Activated B cell treated with CpG ODN at 0.5 μM for 24 hours (primary cell): Measurements from ENCODE around the gene SLC38A9. TPM values are rescaled to one million over a fixed set of nuclear protein-coding genes. Genes with fewer than 3 reads are reported as not detected.

Source experiments
- ATAC-seq: fragments of 200-7000 bp; cut with Tn5 transposase; one replicate; pipeline ENCODE4 v1.10.0; 2021; ENCODE audit warnings: low read depth, mild to moderate bottlenecking, moderate library complexity
- CTCF ChIA-PET: fragments of 350-600 bp; sonication (Branson Sonifier 250); formaldehyde crosslinking; loops from one replicate; lab custom pipeline; 2021; ENCODE audit warnings: antibody characterized with exemption; lab: Charles Lee
- POLR2A ChIA-PET: fragments of 350-600 bp; sonication (Branson Sonifier 250); formaldehyde crosslinking; loops from one replicate; lab custom pipeline; 2021; ENCODE audit warnings: antibody characterized with exemption; lab: Charles Lee
- DNase-seq: peaks from one replicate; pipeline ENCODE4 v3.0.0; 2022
- H3K27ac Mint-ChIP-seq: one replicate; pipeline ENCODE4 v1.8.0; 2020; ENCODE audit warnings: mixed read lengths
- H3K27me3 Mint-ChIP-seq: one replicate; pipeline ENCODE4 v1.8.0; 2021; ENCODE audit warnings: mixed read lengths
- H3K36me3 Mint-ChIP-seq: one replicate; pipeline ENCODE4 v1.8.0; 2021; ENCODE audit warnings: low read depth, mixed read lengths
- H3K4me1 Mint-ChIP-seq: one replicate; pipeline ENCODE4 v1.8.0; 2021; ENCODE audit warnings: mixed read lengths
- H3K4me3 Mint-ChIP-seq: one replicate; pipeline ENCODE4 v1.8.0; 2020; ENCODE audit warnings: mild to moderate bottlenecking, mixed read lengths
- H3K9me3 Mint-ChIP-seq: one replicate; pipeline ENCODE4 v1.8.0; 2020; ENCODE audit warnings: mixed read lengths
- intact Hi-C: fragments of 100-400 bp; cut with micrococcal nuclease; formaldehyde crosslinking; loops from one replicate; pipeline ENCODE4 v1.15.1; 2024
- total RNA-seq: library from RNA; stranded (reverse); gene quantifications from 2 replicates; pipeline ENCODE4 v1.2.3, GENCODE V29; 2022
- TF ChIP-seq, protein P1 (sequence below): fragments of 200-600 bp; IDR thresholded peaks from one replicate; pipeline ENCODE4 v1.8.0; 2022; ENCODE audit warnings: antibody characterized with exemption, mild to moderate bottlenecking

Gene SLC38A9
- total RNA-seq, 1 donor from 2014 or later: 29.9 TPM

DNA sequence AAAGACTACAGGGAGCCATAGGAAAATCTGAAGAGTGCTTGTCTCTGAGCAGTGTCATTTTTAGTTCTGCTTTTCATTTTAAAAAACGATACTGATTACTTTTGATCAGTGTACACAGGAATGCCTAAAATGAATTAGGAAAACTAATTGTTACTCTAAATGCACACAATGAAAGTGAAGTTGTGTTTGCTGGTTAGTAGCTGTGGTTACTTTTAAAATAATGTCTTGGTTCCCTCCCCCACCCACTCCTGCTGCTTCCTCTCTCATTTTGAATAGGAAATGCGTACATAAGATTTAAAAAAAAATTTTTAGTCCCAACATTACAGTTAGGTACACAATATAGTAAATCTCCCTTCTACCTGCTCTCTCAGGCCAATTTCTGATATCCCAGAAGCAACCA, 129.9 kb downstream of the SLC38A9 start:
- Mint-ChIP-seq H3K27me3 (no peaks in the 10 kb centered on the region), H3K27ac (no peak overlapping the region), H3K4me1 (peaks cover 6% of the 10 kb centered on the region), H3K9me3 (no peaks in the 10 kb centered on the region), H3K4me3 (no peak overlapping the region), H3K36me3 (no peaks in the 10 kb centered on the region)
- CTCF ChIA-PET: no interaction called here
- intact Hi-C loops: no loop called here
- DNase-seq (no peak), ATAC-seq (no peak)
- POLR2A ChIA-PET: no interaction called here
- TF ChIP-seq, protein P1, sequence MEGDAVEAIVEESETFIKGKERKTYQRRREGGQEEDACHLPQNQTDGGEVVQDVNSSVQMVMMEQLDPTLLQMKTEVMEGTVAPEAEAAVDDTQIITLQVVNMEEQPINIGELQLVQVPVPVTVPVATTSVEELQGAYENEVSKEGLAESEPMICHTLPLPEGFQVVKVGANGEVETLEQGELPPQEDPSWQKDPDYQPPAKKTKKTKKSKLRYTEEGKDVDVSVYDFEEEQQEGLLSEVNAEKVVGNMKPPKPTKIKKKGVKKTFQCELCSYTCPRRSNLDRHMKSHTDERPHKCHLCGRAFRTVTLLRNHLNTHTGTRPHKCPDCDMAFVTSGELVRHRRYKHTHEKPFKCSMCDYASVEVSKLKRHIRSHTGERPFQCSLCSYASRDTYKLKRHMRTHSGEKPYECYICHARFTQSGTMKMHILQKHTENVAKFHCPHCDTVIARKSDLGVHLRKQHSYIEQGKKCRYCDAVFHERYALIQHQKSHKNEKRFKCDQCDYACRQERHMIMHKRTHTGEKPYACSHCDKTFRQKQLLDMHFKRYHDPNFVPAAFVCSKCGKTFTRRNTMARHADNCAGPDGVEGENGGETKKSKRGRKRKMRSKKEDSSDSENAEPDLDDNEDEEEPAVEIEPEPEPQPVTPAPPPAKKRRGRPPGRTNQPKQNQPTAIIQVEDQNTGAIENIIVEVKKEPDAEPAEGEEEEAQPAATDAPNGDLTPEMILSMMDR: no peak

DNA sequence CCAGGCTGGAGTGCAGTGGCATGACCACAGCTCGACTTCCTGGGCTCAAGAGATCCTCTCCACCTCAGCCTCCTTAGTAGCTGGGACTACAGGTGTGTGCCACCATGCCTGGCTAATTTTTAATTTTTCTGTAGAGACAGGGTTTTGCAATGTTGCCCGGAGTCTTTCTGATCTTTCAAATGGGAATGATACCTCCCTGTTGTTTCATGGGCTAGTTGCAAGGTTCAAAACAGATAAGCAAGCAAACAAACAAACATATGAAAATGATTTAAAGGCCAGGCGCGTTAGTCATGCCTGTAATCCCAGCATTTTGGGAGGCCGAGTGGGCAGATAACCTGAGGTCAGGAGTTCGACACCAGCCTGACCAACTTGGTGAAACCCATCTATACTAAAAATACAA, 132.1 kb downstream of the SLC38A9 start:
- POLR2A ChIA-PET: interaction anchor here (0.5 kb wide), 1 partner anchor 14 kb away, joined by 3 read pairs; no protein-coding TSS in a partner anchor
- DNase-seq (no peak), ATAC-seq (no peak)
- Mint-ChIP-seq H3K4me1 (peaks cover 6% of the 10 kb centered on the region), H3K27ac (no peak overlapping the region), H3K9me3 (no peaks in the 10 kb centered on the region), H3K27me3 (no peaks in the 10 kb centered on the region), H3K4me3 (no peak overlapping the region), H3K36me3 (no peaks in the 10 kb centered on the region)
- CTCF ChIA-PET: no interaction called here
- intact Hi-C loops: no loop called here
- TF ChIP-seq, protein P1: no peak

DNA sequence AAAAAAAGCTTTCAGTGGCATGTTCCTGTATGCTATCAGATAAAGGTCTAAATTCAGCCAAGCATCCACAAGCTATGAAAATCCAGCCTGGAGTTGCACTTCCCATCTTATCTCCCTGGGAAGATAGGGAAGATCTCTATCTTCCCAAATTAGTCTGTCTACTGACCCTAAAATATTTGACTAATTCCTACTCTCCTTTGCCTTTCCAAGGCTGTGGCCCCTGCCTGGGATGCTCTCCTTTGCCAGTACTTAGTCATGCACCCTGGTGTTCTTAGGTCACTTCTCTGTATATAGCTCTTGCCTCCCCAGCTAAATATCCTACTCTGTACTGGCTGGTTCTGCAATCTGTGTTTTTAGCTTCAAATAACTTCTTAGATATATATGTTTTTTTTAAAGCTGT, 133.4 kb downstream of the SLC38A9 start:
- Mint-ChIP-seq H3K27me3 (no peaks in the 10 kb centered on the region), H3K9me3 (no peaks in the 10 kb centered on the region), H3K27ac (no peak overlapping the region), H3K4me3 (no peak overlapping the region), H3K4me1 (peaks cover 6% of the 10 kb centered on the region), H3K36me3 (no peaks in the 10 kb centered on the region)
- no peak for ATAC-seq
- no peak for DNase-seq
- ChIA-PET POLR2A (no interaction called here), CTCF (no interaction called here)
- intact Hi-C loops: no loop called here
- TF ChIP-seq, protein P1: no peak

DNA sequence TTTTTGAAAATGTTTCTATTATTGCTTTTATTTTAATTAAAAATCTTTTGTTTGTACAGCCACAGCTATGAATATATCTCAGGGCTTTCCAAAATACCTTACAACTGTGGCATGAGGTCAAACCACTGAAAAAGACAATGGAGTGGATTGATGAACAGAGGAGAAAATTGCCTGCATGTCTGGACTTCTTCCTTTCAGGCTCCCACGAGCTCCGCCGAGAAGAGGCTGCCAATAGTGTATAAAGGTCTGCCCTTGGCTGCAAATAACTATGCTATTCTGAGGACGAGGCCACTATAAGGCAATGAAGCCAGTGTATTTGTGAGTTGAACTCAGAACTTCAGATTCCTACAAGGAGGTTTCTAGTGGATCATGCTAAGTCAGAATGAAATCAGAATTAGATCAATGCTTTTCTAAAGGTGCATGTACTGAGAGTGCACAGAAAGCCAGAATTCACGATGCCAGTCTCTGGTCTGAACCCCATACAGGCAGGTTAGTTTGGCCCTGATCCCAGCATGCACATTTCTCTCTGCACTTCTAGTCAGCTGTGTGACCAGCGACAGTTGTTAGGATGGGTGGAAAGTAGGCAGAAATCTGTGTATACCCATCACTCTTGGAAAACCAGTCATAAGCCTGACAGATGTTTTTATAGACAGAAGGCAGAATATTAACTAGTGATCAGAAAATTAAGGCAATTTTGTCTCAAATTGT, 134.6 kb downstream of the SLC38A9 start:
- Mint-ChIP-seq H3K4me3 (no peak overlapping the region), H3K36me3 (no peaks in the 10 kb centered on the region), H3K9me3 (no peaks in the 10 kb centered on the region), H3K4me1 (peaks cover 5% of the 10 kb centered on the region), H3K27ac (no peak overlapping the region), H3K27me3 (no peaks in the 10 kb centered on the region)
- ChIA-PET CTCF (no interaction called here), POLR2A (no interaction called here)
- intact Hi-C loops: no loop called here
- TF ChIP-seq, protein P1: no peak
- DNase-seq (no peak), ATAC-seq (no peak)

DNA sequence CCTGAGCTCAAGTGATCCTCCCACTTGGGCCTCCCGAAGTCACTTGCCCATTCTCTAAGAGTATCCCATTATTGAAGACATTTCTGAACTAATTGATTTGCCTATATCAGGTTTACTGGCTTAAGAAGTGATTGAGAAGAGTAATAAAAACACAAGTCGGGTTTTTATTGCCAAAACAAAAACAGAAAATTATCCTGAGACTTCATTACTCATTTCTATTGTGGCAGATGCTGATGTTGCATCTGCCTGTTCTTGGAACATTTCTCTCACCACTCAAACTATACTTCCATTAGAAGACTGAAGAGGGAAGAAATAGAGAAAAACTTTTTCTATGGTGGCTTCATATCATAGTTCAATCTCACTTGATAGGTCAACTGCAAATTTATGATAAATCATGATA, 135.5 kb downstream of the SLC38A9 start:
- intact Hi-C loops: no loop called here
- Mint-ChIP-seq H3K4me1 (no peaks in the 10 kb centered on the region), H3K9me3 (no peaks in the 10 kb centered on the region), H3K4me3 (no peak overlapping the region), H3K27ac (no peak overlapping the region), H3K36me3 (no peaks in the 10 kb centered on the region), H3K27me3 (no peaks in the 10 kb centered on the region)
- POLR2A ChIA-PET: no interaction called here
- CTCF ChIA-PET: no interaction called here
- ATAC-seq (no peak), DNase-seq (no peak)
- TF ChIP-seq, protein P1: no peak

Other genes starting within 250 kb of the SLC38A9 start
- gene PLPP1, start 177.4 kb downstream of the SLC38A9 start, total RNA-seq: 10.3 and 12.0 TPM in 2 replicates
- gene DDX4, start 25.7 kb upstream of the SLC38A9 start, total RNA-seq: not detected in 2 replicates
- not detected in 2 replicates for gene IL31RA, start 139.0 kb upstream of the SLC38A9 start, total RNA-seq